ENCODE data around the gene KIR2DL3.
"Not testable (repeated sequence)": the region's sequence is repeated elsewhere in the genome, so short reads cannot be mapped to it uniquely, and the experiment has no call there.

Gene KIR2DL3

DNA sequence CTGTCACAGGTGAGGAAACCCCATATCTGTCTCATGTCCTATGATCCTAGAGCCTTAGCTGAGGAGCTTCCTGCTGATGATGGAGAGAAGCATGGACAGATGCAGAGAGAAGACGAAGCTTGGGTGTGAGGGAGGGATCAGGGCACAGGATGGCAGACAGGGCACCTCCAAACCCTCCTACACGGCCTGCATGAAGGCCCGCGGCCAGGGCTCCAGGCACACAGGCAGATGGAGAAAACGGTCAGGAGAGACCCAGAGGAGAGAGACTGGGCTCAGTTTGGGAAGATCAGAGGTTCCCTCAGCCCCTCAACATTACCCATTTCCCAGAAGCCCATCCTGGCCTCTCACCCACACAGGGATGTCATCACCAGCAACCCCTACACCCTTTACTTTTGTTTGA lies 5.8 kb downstream of the KIR2DL3 start:
- DNase-seq (ENCODE audit: low spot score) = not testable (repeated sequence)

- not testable (repeated sequence) for DNase-seq (ENCODE audit: low spot score)
These were observed 9.5 kb downstream of the KIR2DL3 start for GRCh38 chr19:54747614-54748322.

- not testable (repeated sequence) for DNase-seq (ENCODE audit: low spot score)
These were observed 12.0 kb downstream of the KIR2DL3 start for GRCh38 chr19:54750276-54750675.

- DNase-seq (ENCODE audit: low spot score) = not testable (repeated sequence)
These were observed 18.1 kb downstream of the KIR2DL3 start for GRCh38 chr19:54756204-54757110.

DNA sequence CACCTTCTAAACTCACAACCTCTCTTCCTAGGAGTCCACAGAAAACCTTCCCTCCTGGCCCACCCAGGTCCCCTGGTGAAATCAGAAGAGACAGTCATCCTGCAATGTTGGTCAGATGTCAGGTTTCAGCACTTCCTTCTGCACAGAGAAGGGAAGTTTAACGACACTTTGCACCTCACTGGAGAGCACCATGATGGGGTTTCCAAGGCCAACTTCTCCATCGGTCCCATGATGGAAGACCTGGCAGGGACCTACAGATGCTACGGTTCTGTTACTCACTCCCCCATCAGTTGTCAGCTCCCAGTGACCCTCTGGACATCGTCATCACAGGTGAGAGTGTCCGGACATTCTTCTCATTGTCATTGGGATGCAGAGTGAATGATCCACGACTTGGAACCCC lies 20.3 kb downstream of the KIR2DL3 start:
- not testable (repeated sequence) for DNase-seq (ENCODE audit: low spot score)

DNA sequence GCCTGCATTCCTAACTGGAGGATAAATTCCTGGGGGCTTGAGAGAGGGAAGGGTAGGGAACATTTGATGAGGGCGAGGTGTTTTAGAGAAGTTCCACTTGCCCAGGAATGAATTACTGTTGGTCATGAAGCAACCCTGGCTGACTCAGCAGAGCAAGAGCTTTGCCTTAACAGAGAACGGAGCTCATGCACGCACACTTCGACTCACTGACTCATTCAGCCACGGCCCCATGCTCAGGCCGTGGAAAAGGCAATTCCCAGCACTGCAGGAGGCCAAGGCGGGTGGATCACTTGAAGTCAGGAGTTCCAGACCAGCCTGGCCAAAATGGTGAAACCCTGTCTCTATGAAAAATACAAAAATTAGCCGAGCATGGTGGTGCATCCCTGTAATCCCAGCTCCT lies 25.9 kb downstream of the KIR2DL3 start:
- not testable (repeated sequence) for DNase-seq (ENCODE audit: low spot score)

DNA sequence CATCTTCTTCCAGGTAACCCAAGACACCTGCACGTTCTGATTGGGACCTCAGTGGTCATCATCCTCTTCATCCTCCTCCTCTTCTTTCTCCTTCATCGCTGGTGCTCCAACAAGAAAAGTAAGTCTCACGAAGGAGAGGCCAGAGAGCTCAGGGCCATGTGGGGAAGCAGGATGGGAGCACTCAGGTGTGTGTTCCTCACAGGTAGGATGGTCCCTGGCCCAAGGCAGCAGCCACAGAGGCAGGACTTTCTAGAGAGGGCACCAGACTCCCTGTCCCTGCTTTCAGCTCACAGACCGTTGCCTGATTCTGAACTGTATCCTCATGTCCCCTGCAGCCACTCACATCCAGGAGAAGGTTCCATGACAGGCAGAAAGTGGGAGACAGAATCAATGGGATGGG lies 28.2 kb downstream of the KIR2DL3 start:
- not testable (repeated sequence) for DNase-seq (ENCODE audit: low spot score)

- DNase-seq (ENCODE audit: low spot score) = not testable (repeated sequence)
These were observed 31.3 kb downstream of the KIR2DL3 start, which contains the start of gene KIR2DL1 for GRCh38 chr19:54769646-54770045. TSS of gene KIR2DL1 (plus strand) at chr19:54769793. CDS start at chr19:54769851, 58 bp downstream.

GRCh38 chr19:54770511-54770910 lies 32.2 kb downstream of the KIR2DL3 start:
- DNase-seq (ENCODE audit: low spot score) = not testable (repeated sequence)

DNA sequence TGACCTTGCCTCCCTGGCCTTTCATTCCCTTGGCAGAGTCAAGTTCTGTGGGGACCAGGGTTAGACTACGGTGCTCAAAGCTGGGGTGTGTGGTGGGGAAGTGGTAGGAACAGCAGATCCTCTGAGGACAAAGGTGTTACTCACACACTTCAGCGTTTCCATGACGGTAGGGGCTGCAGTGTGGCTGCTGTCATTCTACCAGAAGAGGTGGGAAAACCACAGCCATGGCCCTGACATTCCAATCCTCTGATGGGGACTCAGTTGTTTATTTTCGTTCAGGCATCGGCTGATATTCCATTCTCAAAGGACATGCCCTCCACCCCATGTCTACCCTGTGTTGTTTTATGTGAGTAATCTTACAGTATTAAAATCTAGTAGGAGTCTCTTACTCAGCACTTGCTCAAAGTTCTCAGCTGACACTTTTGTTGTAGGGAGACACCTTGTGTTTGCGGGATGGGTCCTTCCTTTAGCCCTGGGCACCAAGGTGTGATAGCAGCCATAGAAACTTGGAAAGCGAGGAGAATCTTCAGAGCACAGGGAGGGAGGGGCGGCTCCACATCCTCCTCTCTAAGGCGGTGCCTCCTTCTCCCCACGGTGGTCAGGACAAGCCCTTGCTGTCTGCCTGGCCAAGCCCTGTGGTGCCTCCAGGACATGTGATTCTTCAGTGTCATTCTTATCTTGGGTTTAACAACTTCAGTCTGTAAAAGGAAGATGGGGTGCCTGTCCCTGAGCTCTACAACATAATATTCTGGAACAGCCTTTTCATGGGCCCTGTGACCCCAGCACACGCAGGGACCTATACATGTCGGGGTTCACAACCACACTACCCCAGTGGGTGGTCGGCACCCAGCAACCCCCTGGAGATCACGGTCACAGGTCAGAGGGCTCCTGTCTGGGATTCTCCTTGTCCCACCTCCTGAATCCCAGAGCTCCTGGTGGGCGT lies 33.0 kb downstream of the KIR2DL3 start:
- not testable (repeated sequence) for DNase-seq (ENCODE audit: low spot score)

GRCh38 chr19:54772666-54773065 lies 34.4 kb downstream of the KIR2DL3 start:
- not testable (repeated sequence) for DNase-seq (ENCODE audit: low spot score)

GRCh38 chr19:54775095-54775815 lies 36.9 kb downstream of the KIR2DL3 start:
- DNase-seq (ENCODE audit: low spot score) = not testable (repeated sequence)

- not testable (repeated sequence) for DNase-seq (ENCODE audit: low spot score)
These were observed 37.5 kb downstream of the KIR2DL3 start for GRCh38 chr19:54775830-54776229.

- not testable (repeated sequence) for DNase-seq (ENCODE audit: low spot score)
These were observed 39.5 kb downstream of the KIR2DL3 start for GRCh38 chr19:54777851-54778250.

DNA sequence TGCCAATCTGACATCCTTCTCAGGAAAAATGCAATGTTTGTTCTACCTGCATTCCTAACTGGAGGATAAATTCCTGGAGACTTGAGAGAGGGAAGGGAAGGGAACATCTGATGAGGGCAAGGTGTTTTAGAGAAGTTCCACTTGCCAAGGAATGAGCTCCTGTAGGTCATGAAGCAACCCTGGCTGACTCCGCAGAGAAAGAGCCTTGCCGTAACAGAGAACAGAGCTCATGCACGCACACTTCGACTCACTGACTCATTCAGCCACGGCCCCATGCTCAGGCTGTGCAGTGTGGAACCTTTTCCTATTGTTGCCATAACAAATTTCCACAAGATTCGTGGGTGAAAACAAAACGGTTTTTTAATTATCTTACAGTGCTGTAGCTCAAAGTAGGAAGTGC lies 40.6 kb downstream of the KIR2DL3 start:
- DNase-seq (ENCODE audit: low spot score) = not testable (repeated sequence)

DNA sequence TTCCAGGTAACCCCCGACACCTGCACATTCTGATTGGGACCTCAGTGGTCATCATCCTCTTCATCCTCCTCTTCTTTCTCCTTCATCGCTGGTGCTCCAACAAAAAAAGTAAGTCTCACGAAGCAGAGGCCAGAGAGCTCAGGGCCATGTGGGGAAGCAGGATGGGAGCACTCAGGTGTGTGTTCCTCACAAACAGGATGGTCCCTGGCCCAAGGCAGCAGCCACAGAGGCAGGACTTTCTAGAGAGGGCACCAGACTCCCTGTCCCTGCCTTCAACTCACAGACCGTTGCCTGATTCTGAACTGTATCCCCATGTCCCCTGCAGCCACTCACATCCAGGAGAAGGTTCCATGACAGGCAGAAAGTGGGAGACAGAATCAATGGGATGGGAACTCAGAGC lies 44.6 kb downstream of the KIR2DL3 start:
- not testable (repeated sequence) for DNase-seq (ENCODE audit: low spot score)

DNA sequence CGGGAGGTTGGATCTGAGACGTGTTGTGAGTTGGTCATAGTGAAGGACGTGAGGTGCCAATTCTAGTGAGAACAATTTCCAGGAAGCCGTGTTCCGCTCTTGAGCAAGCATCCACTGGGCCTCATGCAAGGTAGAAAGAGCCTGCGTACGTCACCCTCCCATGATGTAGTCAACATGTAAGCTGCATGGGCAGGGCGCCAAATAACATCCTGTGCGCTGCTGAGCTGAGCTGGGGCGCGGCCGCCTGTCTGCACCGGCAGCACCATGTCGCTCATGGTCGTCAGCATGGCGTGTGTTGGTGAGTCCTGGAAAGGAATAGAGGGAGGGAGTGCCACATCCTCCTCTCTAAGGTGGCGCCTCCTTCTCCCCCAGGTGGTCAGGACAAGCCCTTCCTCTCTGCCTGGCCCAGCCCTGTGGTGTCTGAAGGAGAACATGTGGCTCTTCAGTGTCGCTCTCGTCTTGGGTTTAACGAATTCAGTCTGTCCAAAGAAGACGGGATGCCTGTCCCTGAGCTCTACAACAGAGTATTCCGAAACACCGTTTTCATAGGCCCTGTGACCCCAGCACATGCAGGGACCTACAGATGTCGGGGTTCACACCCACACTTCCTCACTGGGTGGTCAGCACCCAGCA lies 47.9 kb downstream of the KIR2DL3 start:
- DNase-seq (ENCODE audit: low spot score) = not testable (repeated sequence)

- not testable (repeated sequence) for DNase-seq (ENCODE audit: low spot score)
These were observed 49.8 kb downstream of the KIR2DL3 start for GRCh38 chr19:54788154-54788553.

- no peak for DNase-seq (ENCODE audit: low spot score)
These were observed 52.4 kb downstream of the KIR2DL3 start for GRCh38 chr19:54790711-54791110.

DNA sequence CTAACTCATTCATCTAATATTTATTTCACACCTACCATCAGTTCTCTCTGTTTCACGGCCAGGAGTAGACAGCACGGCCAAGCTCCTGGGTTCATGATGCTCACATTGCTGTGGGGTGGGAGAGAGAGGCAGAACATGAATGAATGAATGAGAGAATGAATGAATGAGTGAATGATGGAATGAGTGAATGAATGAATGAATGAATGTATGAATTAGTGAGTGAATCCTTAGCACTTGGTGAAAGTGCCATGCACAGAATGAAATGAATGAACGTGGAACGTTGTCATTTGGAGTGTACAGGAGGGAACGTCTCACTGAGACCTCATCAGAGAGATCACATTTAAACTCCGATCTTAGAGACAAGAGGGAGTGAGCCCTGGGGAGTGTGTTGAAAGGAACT lies 53.2 kb downstream of the KIR2DL3 start:
- DNase-seq (ENCODE audit: low spot score) = no peak

Measured in HuH-7.5 (cell line).